SW 1271 (cell line): ENCODE results near the gene APLP2.
"Not testable (repeated sequence)": the region's sequence is repeated elsewhere in the genome, so short reads cannot be mapped to it uniquely, and the experiment has no call there.

Experiments used
- DNase-seq, 2 experiments: peaks; one replicate each; lab custom pipeline; 2025; lab: John Stamatoyannopoulos, UW

The APLP2 gene

DNA sequence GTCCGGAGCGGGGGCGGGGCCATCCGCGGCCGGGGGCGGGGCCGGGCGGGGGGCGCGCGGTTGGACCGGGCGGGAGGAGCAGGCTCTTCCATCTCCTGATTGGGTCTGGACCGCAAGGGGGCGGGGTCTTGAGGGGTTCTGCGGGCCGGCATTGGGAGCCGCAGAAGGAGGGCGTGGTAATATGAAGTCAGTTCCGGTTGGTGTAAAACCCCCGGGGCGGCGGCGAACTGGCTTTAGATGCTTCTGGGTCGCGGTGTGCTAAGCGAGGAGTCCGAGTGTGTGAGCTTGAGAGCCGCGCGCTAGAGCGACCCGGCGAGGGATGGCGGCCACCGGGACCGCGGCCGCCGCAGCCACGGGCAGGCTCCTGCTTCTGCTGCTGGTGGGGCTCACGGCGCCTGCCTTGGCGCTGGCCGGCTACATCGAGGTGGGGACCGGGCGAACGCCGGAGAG is at the start of gene APLP2:
TSS of gene APLP2 (plus strand) at position 236 of the 450 bp plus-strand sequence. CDS start at position 320, 84 bp downstream.
- peak; percentile 95 to 98 for DNase-seq

DNA sequence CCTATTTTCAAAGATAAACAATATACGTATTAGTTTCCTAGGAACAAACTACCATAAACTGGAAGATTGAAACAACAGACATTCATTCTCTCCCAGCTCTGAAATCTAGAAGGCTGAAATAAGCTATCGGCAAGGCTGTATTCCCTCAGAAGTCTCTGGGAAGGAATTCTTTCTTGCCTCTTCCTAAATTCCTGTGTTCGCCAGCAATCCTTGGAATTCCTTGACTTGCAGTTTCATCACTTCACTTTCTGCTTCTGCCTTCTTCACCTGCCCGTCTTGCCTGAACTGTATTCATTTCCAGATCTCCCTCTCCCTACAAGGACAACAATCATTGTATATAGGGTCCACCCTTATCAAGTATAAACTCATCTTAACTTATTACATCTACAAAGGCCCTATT is 49.4 kb upstream of the APLP2 start:
- no peak for DNase-seq

DNA sequence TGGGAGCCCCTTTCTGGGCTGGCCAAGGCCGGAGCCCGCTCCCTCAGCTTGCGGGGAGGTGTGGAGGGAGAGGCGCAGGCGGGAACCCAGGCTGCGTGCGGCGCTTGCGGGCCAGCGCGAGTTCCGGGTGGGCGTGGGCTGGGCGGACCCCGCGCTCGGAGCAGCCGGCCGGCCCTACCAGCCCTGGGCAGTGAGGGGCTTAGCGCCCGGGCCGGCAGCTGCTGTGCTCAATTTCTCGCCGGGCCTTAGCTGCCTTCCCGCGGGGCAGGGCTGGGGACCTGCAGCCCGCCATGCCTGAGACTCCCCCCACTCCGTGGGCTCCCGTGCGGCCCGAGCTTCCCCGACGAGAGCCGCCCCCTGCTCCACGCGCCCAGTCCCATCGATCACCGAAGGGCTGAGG is 48.1 kb upstream of the APLP2 start:
- not testable (repeated sequence) for DNase-seq

DNA sequence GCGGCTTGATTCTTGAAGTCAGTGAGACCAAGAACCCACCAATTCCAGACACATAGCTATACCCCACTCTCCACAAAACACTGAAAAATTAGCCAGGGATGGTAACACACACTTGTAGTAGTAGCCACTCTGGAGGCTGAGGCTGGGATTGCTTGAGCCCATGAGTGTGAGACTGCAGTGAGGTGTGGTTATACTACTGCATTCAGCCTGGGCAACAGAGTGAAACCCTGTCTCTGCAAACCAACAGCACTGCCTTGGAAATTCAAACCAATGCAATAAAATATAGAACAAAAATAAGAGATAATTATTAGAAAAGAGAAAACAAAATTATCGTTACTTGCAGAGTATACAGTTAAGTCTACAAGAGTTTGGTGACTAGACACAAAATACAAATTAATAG is 46.9 kb upstream of the APLP2 start:
- peak in 1 of 2 experiments; percentile 40 for DNase-seq

DNA sequence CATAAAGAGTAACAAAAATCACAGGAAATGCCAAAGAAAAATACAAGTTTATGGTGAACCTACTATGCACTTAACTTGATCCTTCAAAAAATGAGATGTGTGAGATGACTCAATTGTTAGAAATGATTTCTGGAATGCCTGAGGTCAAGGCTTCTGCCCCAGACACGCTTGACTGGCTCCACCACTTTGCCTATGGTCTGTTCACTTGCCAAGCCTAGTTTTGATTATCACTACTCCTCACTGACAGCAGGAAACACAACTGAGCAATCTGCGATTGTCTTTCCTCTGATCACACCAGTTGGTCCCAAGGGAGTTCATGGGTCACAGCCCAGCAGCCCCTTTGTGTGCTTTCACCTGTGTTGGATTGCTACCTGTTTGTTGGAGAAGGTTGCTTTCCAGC is 46.5 kb upstream of the APLP2 start:
- DNase-seq = peak in 1 of 2 experiments; percentile 86

DNA sequence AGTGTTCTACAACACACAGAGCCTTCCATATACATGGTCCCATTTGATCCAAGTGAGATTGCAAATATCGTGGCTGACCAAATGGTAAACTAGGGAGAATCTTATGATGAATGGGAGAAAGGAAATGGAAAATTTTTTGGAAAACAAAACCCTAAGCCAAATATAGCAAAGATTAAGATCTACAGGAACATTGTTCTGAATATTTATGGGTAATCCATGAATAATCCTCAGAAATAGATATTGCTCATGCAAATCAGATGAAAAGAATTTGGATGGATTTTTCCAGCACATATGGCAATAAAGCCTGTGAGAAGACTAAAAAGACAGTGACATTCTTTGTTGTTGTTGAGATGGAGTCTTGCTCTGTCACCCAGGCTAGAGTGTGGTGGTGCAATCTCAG is 45.3 kb upstream of the APLP2 start:
- no peak for DNase-seq

DNA sequence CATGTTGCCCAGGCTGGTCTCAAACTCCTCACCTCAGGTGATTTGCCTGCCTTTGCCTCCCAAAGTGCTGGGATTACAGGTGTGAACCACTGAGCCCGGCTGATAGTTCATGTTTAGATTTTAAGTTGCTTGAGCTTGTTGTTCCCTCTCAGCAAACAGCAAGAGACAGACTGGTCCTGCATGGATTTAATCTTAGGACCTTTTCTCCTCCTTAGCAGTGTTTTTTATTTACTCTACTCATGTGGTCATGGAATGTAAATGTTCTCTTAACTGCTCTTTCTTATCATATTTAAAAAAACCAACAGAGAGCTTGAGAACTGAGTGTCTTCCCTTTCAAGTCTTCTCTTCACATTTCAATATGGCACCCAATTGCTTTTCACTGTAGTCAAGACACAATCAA is 44.3 kb upstream of the APLP2 start:
- no peak for DNase-seq

DNA sequence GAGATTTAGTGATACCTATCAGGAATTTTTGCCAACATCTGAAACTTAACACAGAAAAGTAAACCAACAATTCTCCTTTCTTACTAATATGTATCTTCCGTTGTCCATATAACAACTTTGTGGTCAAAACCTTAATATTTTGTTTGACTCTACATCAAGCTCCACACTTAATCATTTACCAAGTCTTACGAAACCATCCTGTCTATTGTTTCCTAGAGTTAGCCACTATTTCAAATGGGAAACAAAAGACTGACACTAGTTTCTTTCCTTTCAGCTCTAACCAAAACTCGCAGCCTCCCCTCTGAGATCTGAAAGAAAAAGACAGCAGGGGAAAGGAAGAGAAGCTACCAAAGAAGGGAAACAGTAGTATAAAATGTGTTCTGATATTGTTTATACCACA is 40.6 kb upstream of the APLP2 start:
- no peak for DNase-seq

DNA sequence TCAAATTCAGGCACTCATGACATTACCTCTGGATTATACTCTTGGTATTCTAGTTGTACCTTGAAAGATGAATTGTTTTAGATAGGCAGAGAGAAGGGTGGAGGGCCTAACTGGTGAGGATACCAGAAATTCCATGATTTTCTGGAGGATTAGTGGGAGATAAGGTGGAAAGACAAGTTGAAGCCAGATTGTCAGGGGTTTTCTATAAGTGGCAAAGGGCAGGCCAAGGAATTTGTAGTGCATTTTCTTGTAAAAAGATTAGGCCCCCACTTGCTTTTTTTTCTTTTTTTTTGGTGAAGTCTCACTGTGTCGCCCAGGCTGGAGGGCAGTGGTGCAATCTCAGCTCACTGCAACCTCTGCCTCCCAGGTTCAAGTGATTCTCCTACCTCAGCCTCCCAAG is 38.6 kb upstream of the APLP2 start:
- DNase-seq = no peak

DNA sequence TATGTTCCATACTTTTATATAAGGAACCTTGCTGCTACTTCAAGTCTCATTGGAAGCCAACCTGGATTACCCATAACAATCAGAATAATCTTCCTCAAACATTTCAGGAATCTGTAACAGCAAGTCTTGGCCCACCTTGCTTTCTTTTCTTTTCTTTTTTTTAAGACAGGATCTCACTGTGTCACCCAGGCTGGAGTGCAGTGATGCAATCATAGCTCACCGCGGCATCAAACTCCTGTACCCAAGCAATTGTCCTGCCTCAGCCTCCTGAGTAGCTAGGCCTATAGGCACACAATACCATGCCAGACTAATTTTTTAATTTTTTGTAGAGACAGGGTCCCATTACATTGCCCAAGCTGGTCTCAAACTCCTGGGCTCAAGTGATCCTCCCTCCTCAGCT is 37.7 kb upstream of the APLP2 start:
- no peak for DNase-seq

DNA sequence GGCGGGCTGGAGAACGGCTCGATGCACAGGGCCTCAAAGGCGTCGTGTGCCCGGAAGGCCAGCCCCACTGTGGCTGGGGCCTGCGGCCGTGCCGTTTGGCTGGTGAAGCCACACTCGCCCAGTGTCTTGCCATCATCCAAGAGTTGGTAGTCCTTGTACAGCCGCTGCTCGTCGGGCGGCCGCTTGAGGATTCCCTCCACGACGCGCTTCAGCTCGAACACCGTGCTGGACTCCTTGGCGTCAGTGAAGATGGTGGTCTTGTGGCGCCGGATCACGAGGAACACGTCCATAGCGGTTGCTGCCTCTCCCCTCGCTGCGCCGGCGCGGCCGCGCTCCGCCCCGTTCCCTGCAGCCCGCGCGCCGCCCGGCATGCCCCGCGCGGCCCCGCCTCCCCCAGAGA is 36.8 kb upstream of the APLP2 start:
- DNase-seq = no peak

DNA sequence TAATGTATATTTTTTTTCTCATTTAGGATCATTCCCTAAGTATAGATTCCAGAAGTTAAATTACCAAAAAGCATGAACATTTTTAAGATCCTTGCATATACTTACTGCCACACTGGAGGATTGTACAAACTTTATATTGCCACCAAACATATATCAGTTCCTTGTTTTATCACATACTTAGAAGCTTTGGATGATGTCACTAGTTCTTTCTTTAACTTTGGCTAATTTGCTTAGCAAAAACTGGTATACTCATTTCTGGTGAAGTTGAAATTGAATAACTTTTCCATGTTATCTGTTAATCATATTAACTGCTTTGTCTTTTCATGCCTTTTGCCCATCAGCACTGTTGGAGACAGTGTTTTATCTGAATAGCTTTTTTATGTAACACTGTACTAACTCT is 35.5 kb upstream of the APLP2 start:
- DNase-seq = no peak

DNA sequence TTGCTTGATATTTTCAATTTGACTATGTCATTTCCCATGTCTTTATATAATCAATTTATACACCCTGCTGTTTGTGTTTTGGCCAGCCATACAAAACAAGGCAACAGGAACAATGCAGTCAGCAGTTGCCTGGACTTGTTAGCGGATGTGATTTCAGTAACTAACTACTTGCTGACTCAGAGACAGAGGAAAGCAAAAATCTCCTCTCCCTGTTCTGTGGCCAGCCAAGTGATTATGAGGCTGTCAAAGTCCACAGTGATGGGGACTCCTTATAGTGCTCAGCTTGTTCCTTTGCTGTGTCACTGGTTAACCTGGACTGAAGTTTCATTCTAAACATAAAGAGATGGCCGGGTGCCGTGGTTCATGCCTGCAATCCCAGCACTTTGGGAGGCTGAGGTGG is 32.6 kb upstream of the APLP2 start:
- DNase-seq = peak in 1 of 2 experiments; percentile 83

DNA sequence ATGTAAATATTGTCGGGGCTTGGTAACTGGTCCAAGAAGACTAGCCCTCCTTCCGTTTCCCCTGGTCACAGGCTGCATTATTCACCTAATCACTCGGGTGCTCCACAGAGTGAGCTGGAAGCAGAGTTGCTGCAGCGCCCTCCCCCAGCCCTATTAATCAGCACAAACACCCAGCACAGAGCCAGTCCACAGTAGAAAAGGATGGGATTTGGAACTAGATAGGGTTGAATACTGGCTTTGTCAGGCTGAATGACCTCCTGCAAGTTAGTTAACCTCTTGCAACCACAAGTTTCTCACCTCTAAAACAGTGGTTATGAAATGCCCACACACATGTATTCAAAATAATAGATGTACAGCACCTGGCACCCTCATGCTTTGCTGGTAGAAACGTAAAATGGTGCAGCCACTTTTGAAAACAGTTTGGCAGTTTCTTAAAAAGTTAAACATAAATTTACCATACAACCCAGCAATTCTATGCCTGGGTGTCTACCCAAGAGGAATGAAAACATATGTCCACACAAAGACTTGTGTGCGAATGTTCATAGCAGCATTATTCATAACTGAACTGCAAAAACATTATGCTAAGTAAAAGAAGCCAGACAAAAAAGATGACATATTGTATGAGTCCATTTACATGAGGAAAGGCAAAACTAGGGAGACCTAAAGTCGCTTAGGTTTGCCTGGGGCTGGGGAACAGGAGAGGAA is 31.7 kb upstream of the APLP2 start:
- DNase-seq = no peak

DNA sequence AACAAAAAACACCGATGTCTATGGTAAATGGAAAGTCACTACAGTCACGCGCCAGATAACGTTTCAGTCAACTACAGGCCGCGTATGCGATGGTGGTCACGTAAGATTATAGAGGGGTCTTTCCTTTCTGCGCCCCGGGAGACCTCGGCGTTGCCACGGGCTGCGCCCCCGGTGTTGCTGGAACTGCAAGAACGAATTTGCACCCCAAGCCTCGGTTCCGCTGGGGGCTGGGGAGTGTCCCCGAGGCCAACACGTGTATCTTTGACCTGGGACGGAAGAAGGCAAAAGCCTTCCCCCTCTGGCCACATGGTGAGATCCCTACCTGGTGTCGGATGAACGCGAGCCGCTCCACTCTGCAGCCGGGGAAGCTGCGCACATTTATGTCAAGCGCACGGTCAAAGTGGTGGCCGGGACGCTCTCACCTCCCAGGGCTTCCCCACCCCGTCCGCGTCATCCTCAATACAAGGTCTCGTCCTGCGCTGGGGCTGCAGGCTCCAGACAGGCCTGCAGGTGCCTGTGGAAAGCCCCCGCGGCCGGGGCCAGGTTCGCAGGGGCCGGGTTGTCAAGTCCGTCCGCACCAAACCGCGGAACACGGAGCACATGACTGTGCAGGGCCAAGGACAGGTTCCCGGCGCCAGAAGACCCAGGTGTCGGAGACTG is 29.3 kb upstream of the APLP2 start:
- DNase-seq = no peak

DNA sequence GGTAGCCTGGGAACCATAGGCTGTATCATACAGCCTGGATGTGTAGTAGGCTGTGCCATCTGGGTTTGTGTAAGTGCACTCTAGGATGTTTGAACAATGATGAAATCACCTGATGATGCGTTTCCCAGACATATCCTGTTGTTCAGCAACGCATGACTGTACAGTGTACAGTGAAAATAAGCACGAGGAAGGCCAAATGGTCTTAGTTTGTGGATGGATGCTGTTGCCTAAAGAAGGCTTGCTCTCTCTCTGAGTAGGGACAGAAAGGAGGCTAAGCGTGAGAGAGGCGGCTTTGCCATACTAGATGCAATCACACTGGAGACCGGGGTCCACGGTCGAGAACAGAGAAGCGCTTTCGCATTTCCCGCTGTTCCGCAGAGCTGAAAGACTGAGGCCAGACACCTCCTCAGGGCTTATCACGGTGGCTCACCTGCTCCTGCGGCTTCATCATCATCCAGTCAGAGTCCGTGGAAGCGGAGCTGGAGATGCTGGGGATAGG is 27.6 kb upstream of the APLP2 start:
- peak; percentile 58 to 66 for DNase-seq

DNA sequence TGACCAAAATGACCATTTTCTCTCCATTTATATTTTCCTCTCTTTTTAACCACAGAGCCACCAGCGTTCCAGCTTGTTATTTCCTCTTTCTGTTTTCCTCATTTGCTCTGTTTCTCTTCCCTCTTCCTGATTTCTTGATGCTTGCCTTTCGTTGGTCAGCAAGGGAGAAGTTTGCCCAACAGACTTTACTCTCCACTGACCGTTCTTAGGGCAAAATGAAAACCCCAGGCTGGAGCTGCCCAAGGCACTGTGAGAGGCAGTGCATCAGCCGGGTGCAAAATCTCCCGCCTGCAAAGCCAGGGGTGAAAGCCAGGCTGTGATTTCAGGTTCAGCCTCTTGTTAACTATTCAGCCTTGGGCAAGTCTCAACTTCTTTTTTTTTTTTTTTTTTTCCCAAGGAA is 26.1 kb upstream of the APLP2 start:
- DNase-seq = no peak

DNA sequence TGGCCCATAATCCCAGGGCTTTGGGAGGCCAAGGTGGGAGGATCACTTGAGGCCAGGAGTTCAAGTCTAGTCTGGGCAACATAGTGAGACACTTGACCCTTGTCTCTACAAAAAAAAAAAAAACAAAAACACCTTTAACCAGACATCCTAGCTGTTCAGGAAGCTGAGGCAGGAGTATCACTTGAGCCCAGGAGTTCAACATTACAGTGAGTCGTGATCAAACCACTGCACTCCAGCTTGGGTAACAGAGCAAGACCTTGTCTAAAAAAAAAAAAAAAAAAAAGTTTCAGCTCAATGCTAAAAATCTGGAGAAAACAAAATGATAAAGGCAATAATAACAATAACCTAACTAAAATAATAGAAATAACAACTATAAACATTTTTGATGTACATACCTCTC is 22.6 kb upstream of the APLP2 start:
- no peak for DNase-seq

DNA sequence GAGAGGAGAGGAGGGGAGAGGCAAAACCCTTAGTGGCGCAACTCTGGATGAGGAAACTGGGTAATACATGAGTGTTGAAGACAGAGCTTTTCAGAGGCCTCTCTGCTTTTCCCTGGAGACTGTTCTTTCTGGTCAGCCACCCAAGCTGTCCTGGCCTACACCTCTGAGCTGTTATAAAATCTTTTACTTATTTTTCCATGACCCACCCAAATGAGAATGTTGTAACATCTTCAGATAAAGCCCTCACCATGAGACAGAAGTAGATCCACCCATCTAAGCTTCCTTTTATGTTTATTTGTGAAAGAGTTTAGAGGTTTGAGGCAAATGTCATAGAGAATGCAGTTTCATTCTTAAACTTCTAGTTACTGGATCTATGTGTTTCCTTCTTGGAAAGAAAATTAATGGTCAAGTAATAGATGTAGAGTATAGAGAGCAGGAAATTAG is 20.3 kb upstream of the APLP2 start:
- DNase-seq = no peak

DNA sequence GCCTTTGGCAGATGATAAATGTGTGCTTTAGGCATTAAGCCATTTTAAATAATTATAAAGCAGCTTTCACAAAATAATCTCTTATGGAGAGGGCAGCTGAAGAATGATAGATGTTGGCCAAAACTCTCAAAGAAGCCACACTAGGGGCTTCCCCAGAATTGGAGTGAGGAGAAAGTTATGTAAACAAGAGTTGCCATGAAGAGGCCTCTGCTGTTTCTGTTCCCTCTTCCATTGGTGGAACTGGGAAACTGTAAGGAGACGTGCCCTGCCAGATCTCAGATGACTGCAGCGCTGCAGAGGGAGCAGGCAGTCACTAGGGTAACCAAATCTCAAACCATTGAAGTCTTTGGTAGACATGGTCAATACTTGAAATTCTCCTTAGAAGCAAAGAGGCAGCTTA is 19.4 kb upstream of the APLP2 start:
- no peak for DNase-seq

DNA sequence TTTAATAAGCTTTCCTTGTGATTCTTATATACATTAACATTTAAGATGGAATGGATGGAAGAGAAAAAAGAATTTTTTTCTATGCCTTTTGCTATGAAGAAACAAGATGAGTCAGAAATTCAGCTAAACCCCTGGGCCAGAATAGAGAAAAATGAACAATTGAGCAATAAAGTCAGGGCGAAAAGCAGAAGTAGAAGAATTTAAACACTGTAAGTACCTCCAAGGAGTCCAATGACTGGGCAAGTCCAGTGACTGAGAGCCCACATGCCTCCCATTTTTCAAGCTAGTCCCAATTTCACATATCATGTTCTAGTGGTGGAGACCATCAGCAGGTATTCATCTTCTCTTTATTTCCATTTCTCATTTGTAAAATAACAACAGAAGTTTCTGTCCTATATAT is 18.6 kb upstream of the APLP2 start:
- DNase-seq = no peak

DNA sequence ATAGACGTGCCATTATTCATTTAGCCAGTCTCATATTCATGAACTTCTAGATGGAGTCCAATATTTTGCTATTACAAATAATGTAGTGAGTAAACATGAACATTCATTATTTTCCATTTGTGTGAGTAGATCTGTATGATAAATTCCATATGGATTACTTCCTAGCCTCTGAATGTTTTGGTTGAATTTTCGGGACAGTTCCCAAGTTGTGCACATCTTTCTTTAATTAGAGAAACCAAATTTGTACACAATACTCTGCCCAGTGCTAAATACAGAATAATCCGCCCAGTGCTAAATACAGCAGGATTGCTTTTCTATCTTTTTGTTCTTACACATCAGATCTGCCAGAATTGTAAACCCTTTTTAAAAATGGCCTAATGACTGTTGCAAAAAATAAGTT is 17.1 kb upstream of the APLP2 start:
- DNase-seq = no peak

DNA sequence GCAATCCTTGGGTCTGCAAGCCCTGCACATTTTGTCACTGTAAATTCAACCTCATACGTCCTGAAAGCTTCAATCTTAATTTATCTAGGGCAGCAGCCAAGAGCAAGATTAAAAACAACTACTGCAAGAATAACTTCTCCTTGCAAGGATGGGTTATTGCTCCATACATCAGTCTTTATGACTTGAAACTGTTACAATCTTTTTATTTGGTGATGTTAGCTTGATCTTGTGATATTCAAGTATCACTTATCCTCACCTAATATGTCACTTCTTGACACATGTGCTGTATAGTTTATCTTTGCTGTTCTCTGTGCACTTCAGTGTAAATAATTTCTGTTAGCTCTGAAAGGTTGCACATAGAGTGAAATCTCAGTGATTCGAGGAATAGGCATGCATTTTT is 14.7 kb upstream of the APLP2 start:
- no peak for DNase-seq

DNA sequence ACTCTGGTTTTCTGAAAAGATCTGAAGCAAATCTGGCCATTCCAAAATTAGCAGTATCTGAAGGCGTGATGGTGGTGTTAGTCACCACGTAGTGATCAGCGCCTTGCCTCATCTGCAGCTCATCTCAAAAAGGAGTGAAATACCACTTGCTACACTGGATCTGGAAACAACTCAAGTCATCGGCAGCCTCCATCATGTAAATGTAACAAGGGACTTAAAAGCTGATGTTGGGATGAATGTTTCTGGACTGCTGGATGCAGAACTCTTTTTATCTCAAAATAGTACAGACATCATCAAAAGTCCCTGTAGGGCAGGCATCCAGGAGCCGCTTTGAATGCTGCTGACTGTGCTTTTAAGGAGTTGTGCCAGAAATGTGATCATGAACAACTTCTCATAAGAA is 14.1 kb upstream of the APLP2 start:
- no peak for DNase-seq
